HCT116 (cell line): ENCODE measurements around the gene GRK5. TPM values are rescaled to one million over a fixed set of nuclear protein-coding genes. Genes with fewer than 3 reads are reported as not detected.

ENCODE experiments used
- ATAC-seq: fragments of 200-7000 bp; cut with Tn5 transposase; 2 replicates; pipeline ENCODE4 v1.9.1; 2020; ENCODE audit warnings: mild to moderate bottlenecking, moderate library complexity
- BruUV-seq: library from RNA; stranded (reverse); fragments of 400-500 nt; replicated peaks from 2 replicates; lab custom pipeline; 2021; lab: Mats Ljungman, UMichigan
- CTCF ChIA-PET: fragments of 300-600 bp; sonication (Branson Sonifier 250); formaldehyde crosslinking; loops from one replicate; lab custom pipeline; 2021; ENCODE audit warnings: antibody characterized with exemption; lab: Charles Lee
- POLR2A ChIA-PET: fragments of 300-600, 350-600 bp; sonication (Branson Sonifier 250); formaldehyde crosslinking; loops from one replicate; lab custom pipeline; 2021; ENCODE audit warnings: antibody characterized with exemption; lab: Charles Lee
- RAD21 ChIA-PET, 2 experiments: fragments of 300-600 bp; sonication (Branson Sonifier 250); formaldehyde crosslinking; loops; one replicate each; lab custom pipeline; 2023; ENCODE audit warnings: low total read pairs in 2 of 2; ENCODE audit not compliant: uncharacterized antibody in 2 of 2, unreplicated experiment in 2 of 2, low non-redundant PET in 1 of 2; lab: Charles Lee
- DNase-seq: peaks from one replicate; pipeline ENCODE4 v3.0.0-alpha.2; 2010; ENCODE audit warnings: low read depth, low spot score
- H2AFZ ChIP-seq: fragments of 200-600 bp; shearing (Covaris generic), sonication (generic); 2 replicates; pipeline ENCODE4 v1.6.1; 2017; ENCODE audit warnings: low read depth, mixed run types, mixed read lengths, antibody characterized with exemption, low read length; ENCODE audit not compliant: poor library complexity, severe bottlenecking
- H3K27ac ChIP-seq: 2 replicates; pipeline ENCODE4 v1.5.1; 2012; ENCODE audit warnings: low read depth, low read length
- H3K27me3 ChIP-seq: fragments of 200-600 bp; sonication (generic); 2 replicates; pipeline ENCODE4 v1.6.1; 2016; ENCODE audit warnings: mixed run types, low read length, mixed read lengths; ENCODE audit not compliant: insufficient read depth
- H3K36me3 ChIP-seq, 2 experiments: fragments of 200-500 bp in 1 of 2; fragments of 200-600 bp in 1 of 2; sonication (Bioruptor generic) in 1 of 2; sonication (generic) in 1 of 2; 2 replicates each; pipeline versions ENCODE4 v1.5.1 to v1.6.1; 2014 to 2016; ENCODE audit warnings: low read length in 2 of 2, inconsistent platforms in 1 of 2, mixed read lengths in 1 of 2, mixed run types in 1 of 2; ENCODE audit not compliant: insufficient read depth in 2 of 2, control insufficient read depth in 1 of 2
- H3K4me1 ChIP-seq, 2 experiments: fragments of 200-600 bp in 1 of 2; sonication (generic) in 1 of 2; 2 replicates each; pipeline versions ENCODE4 v1.5.1 to v1.6.1; 2012 to 2017; ENCODE audit warnings: low read length in 2 of 2, inconsistent platforms in 1 of 2, mild to moderate bottlenecking in 1 of 2, mixed read lengths in 1 of 2, mixed run types in 1 of 2, moderate library complexity in 1 of 2; ENCODE audit not compliant: insufficient read depth in 2 of 2, control insufficient read depth in 1 of 2
- H3K4me2 ChIP-seq: fragments of 200-600 bp; sonication (generic); 2 replicates; pipeline ENCODE4 v1.6.1; 2017; ENCODE audit warnings: mixed run types, low read length, mixed read lengths
- H3K4me3 ChIP-seq, 2 experiments: fragments of 200-600 bp in 1 of 2; sonication (generic) in 1 of 2; replicated peaks in 1 of 2; 2 replicates each; pipeline ENCODE4 v1.5.1; 2011 to 2016; ENCODE audit warnings: low read length in 2 of 2, control low read depth in 1 of 2, low read depth in 1 of 2, mild to moderate bottlenecking in 1 of 2, mixed read lengths in 1 of 2, mixed run types in 1 of 2
- H3K79me2 ChIP-seq: fragments of 200-600 bp; sonication (generic); 2 replicates; pipeline ENCODE4 v1.6.1; 2017; ENCODE audit warnings: mild to moderate bottlenecking, mixed run types, low read length, moderate library complexity, mixed read lengths; ENCODE audit not compliant: insufficient read depth
- H3K9ac ChIP-seq: fragments of 200-600 bp; sonication (generic); 2 replicates; pipeline ENCODE4 v1.6.1; 2016; ENCODE audit warnings: low read length, mixed read lengths
- H3K9me2 ChIP-seq: fragments of 200-600 bp; sonication (generic), shearing (Covaris generic); 2 replicates; pipeline ENCODE4 v1.6.1; 2017; ENCODE audit warnings: mixed run types, mild to moderate bottlenecking, moderate library complexity; ENCODE audit not compliant: insufficient read depth
- H3K9me3 ChIP-seq, 2 experiments: fragments of 200-500 bp in 1 of 2; fragments of 200-600 bp in 1 of 2; sonication (Bioruptor generic) in 1 of 2; sonication (generic) in 1 of 2; 2 replicates each; pipeline ENCODE4 v1.6.1; 2014 to 2017; ENCODE audit warnings: low read length in 2 of 2, mixed read lengths in 2 of 2, inconsistent platforms in 1 of 2, low read depth in 1 of 2, mild to moderate bottlenecking in 1 of 2, mixed run types in 1 of 2, moderate library complexity in 1 of 2; ENCODE audit not compliant: control insufficient read depth in 1 of 2, insufficient read depth in 1 of 2
- H4K20me1 ChIP-seq: fragments of 200-600 bp; sonication (generic), shearing (Covaris generic); 2 replicates; pipeline ENCODE4 v1.6.1; 2017; ENCODE audit warnings: mixed run types, mild to moderate bottlenecking, moderate library complexity; ENCODE audit not compliant: insufficient read depth
- ATF3 ChIP-seq: IDR thresholded peaks from 2 replicates; pipeline ENCODE4 v1.6.1; 2012
- CBX3 ChIP-seq: IDR thresholded peaks from 2 replicates; pipeline ENCODE4 v1.6.1; 2012; ENCODE audit warnings: low read depth
- CTCF ChIP-seq, 3 experiments: fragments of 200-600 bp in 1 of 3; sonication (generic) in 1 of 3; IDR thresholded peaks in 2 of 3; conservative IDR thresholded peaks in 1 of 3; 2 replicates each; pipeline ENCODE4 v1.5.1; 2012 to 2017; ENCODE audit warnings: low read depth in 2 of 3, low read length in 2 of 3, antibody characterized with exemption in 1 of 3, borderline replicate concordance in 1 of 3, control low read depth in 1 of 3, mild to moderate bottlenecking in 1 of 3, mixed read lengths in 1 of 3, mixed run types in 1 of 3, moderate library complexity in 1 of 3; ENCODE audit not compliant: insufficient read depth in 1 of 3
- EZH2 ChIP-seq: fragments of 200-600 bp; sonication (generic); IDR thresholded peaks from 2 replicates; pipeline ENCODE4 v1.6.1; 2017; ENCODE audit warnings: antibody characterized with exemption, mixed run types
- FOSL1 ChIP-seq: IDR thresholded peaks from 2 replicates; pipeline ENCODE4 v1.6.1; 2012; ENCODE audit warnings: low read depth
- JUND ChIP-seq: IDR thresholded peaks from 2 replicates; pipeline ENCODE4 v1.6.1; 2012
- MAX ChIP-seq: IDR thresholded peaks from 2 replicates; pipeline ENCODE4 v1.6.1; 2012
- POLR2A ChIP-seq: IDR thresholded peaks from 2 replicates; pipeline ENCODE4 v1.7.0; 2011; ENCODE audit warnings: borderline replicate concordance; ENCODE audit not compliant: insufficient read depth, insufficient read length; ENCODE audit errors: extremely low read depth
- POLR2AphosphoS5 ChIP-seq: IDR thresholded peaks from 2 replicates; pipeline ENCODE4 v1.6.1; 2011; ENCODE audit warnings: mild to moderate bottlenecking, low read depth, low read length, moderate library complexity
- REST ChIP-seq: IDR thresholded peaks from 2 replicates; pipeline ENCODE4 v1.6.1; 2012; ENCODE audit warnings: low read depth
- SIN3A ChIP-seq: IDR thresholded peaks from 2 replicates; pipeline ENCODE4 v1.6.1; 2012; ENCODE audit warnings: low read depth
- SP1 ChIP-seq: IDR thresholded peaks from 2 replicates; pipeline ENCODE4 v1.6.1; 2012; ENCODE audit warnings: low read depth
- TCF7L2 ChIP-seq: IDR thresholded peaks from 2 replicates; pipeline ENCODE4 v1.7.0; 2011; ENCODE audit warnings: borderline replicate concordance, inconsistent platforms; ENCODE audit not compliant: insufficient read depth, insufficient read length; ENCODE audit errors: extremely low read depth
- ZBTB33 ChIP-seq: IDR thresholded peaks from 2 replicates; pipeline ENCODE4 v1.6.1; 2011; ENCODE audit warnings: mild to moderate bottlenecking, low read length, moderate library complexity; ENCODE audit not compliant: insufficient replicate concordance; ENCODE audit errors: extremely low read depth
- ZNF274 ChIP-seq: fragments of 200-500 bp; sonication (Bioruptor generic); IDR thresholded peaks from 2 replicates; pipeline ENCODE4 v1.6.1; 2014; ENCODE audit warnings: mild to moderate bottlenecking, low read depth, low read length, inconsistent platforms
- intact Hi-C: fragments of 100-400 bp; cut with micrococcal nuclease; formaldehyde crosslinking; loops from 2 replicates; pipeline ENCODE4 v1.10.0; 2022
- total RNA-seq: library from RNA; stranded (reverse); gene quantifications from one replicate; pipeline ENCODE4 v1.2.1, GENCODE V29; 2021; ENCODE audit not compliant: unreplicated experiment

GRK5 gene
- total RNA-seq, 1 experiment from 2014 or later, result 7.3 TPM

GRCh38 chr10:119500123-119500795 lies 292.9 kb downstream of the GRK5 start (continued):
- TF ChIP-seq SIN3A, result no peak

- Histone ChIP-seq H3K9me2 (no peaks in the 10 kb centered on the region), H3K27me3 (no peaks in the 10 kb centered on the region), H4K20me1 (no peaks in the 10 kb centered on the region), H3K9me3 (no peaks in the 10 kb centered on the region), H2AFZ (no peak overlapping the region), H3K4me1 (no peaks in the 10 kb centered on the region), H3K27ac (no peak overlapping the region), H3K79me2 (no peaks in the 10 kb centered on the region), H3K4me3 (no peak overlapping the region), H3K4me2 (no peak overlapping the region), H3K36me3 (peaks cover 0 to 5% of the 10 kb centered on the region in 2 experiments; a peak in 2 of 4 replicates), H3K9ac (no peak overlapping the region)
- CTCF ChIA-PET, result no interaction called here
- RAD21 ChIA-PET, result no interaction called here
- TF ChIP-seq CTCF (IDR thresholded peaks at IDR 0.05 in 2 of 3, conservative IDR thresholded peaks at IDR 0.05 in 1 of 3; ENCODE audit: borderline replicate concordance in 1 of 3, insufficient read depth in 1 of 3, low read depth in 2 of 3, low read length in 2 of 3) (no peak), ATF3 (no peak), REST (no peak), TCF7L2 (no peak), JUND (no peak), EZH2 (no peak), FOSL1 (no peak), MAX (no peak), ZBTB33 (no peak), SP1 (no peak), ZNF274 (no peak), POLR2AphosphoS5 (no peak), POLR2A (no peak), CBX3 (no peak)
- BruUV-seq, result no TSS peak
- ATAC-seq, result no peak
- intact Hi-C loops, result no loop called here
- POLR2A ChIA-PET, result no interaction called here
- no peak for DNase-seq
Measured at GRCh38 chr10:119500821-119501220, 293.4 kb downstream of the GRK5 start.
